ENCODE measurements around the gene PIK3CB.
A peak's percentile ranks its signal among the peaks of the same experiment; 100 is the strongest.
"Not testable (repeated sequence)": the region's sequence is repeated elsewhere in the genome, so short reads cannot be mapped to it uniquely, and the experiment has no call there.

PIK3CB gene

GRCh38 chr3:138802223-138802622, 32.5 kb downstream of the PIK3CB start:
- not testable (repeated sequence) for DNase-seq

- DNase-seq, result no peak
These were observed 32.9 kb downstream of the PIK3CB start for GRCh38 chr3:138801792-138802191.

- DNase-seq, result no peak
These were observed 34.5 kb downstream of the PIK3CB start for GRCh38 chr3:138800248-138800647.

- DNase-seq, result no peak
These were observed 34.9 kb downstream of the PIK3CB start for GRCh38 chr3:138799822-138800221.

GRCh38 chr3:138797508-138798038, 37.2 kb downstream of the PIK3CB start:
- DNase-seq, result no peak

GRCh38 chr3:138796761-138797160, 38.0 kb downstream of the PIK3CB start:
- no peak for DNase-seq

GRCh38 chr3:138786788-138787271, 47.9 kb downstream of the PIK3CB start:
- DNase-seq, result no peak

GRCh38 chr3:138785951-138786350, 48.8 kb downstream of the PIK3CB start:
- no peak for DNase-seq

GRCh38 chr3:138785362-138785857, 49.3 kb downstream of the PIK3CB start:
- DNase-seq, result not testable (repeated sequence)

GRCh38 chr3:138782755-138783154, 52.0 kb downstream of the PIK3CB start:
- no peak for DNase-seq

GRCh38 chr3:138781012-138781470, 53.7 kb downstream of the PIK3CB start:
- peak; percentile 11 to 14 for DNase-seq

- no peak for DNase-seq
These were observed 56.1 kb downstream of the PIK3CB start for GRCh38 chr3:138778643-138779042.

GRCh38 chr3:138776961-138777360, 57.8 kb downstream of the PIK3CB start:
- DNase-seq, result no peak

GRCh38 chr3:138775254-138775595, 59.5 kb downstream of the PIK3CB start:
- no peak for DNase-seq

- no peak for DNase-seq
These were observed 60.0 kb downstream of the PIK3CB start for GRCh38 chr3:138774529-138775253.

GRCh38 chr3:138771585-138771984, 63.1 kb downstream of the PIK3CB start:
- DNase-seq, result no peak

GRCh38 chr3:138769616-138770015, 65.1 kb downstream of the PIK3CB start:
- DNase-seq, result no peak

- DNase-seq, result no peak
These were observed 65.8 kb downstream of the PIK3CB start for GRCh38 chr3:138768946-138769345.

GRCh38 chr3:138768125-138768524, 66.6 kb downstream of the PIK3CB start:
- DNase-seq, result no peak

GRCh38 chr3:138767498-138768104, 67.1 kb downstream of the PIK3CB start:
- DNase-seq, result no peak

- DNase-seq, result no peak
These were observed 73.7 kb downstream of the PIK3CB start for GRCh38 chr3:138761002-138761401.

GRCh38 chr3:138748190-138748589, 86.5 kb downstream of the PIK3CB start:
- no peak for DNase-seq

- no peak for DNase-seq
These were observed 87.5 kb downstream of the PIK3CB start for GRCh38 chr3:138747225-138747624.

- no peak for DNase-seq
These were observed 94.7 kb downstream of the PIK3CB start for GRCh38 chr3:138740072-138740471.
